Astrocyte (in vitro differentiated cells and primary cell): ENCODE results near the gene RAB4A. TPM values are rescaled to one million over a fixed set of nuclear protein-coding genes. Genes with fewer than 3 reads are reported as not detected.

ENCODE experiments used
- DNase-seq: peaks from one replicate; pipeline ENCODE4 v3.0.0-alpha.2; 2010; ENCODE audit warnings: low read depth
- FAIRE-seq: peaks from 2 replicates; lab custom pipeline; 2011; peaks lifted over from hg19 to GRCh38; lab: Jason Lieb, UNC
- H2AFZ ChIP-seq: 2 replicates; pipeline ENCODE4 v1.6.0; 2012; ENCODE audit warnings: low read depth, low read length, inconsistent platforms
- H3K27ac ChIP-seq: 2 replicates; pipeline ENCODE4 v1.5.1; 2011; ENCODE audit warnings: low read depth, low read length, inconsistent platforms
- H3K27me3 ChIP-seq: 2 replicates; pipeline ENCODE4 v1.6.0; 2011; ENCODE audit warnings: low read length, inconsistent platforms; ENCODE audit not compliant: insufficient read depth
- H3K36me3 ChIP-seq: 2 replicates; pipeline ENCODE4 v1.5.1; 2011; ENCODE audit warnings: low read length, inconsistent platforms; ENCODE audit not compliant: insufficient read depth
- H3K4me1 ChIP-seq: 2 replicates; pipeline ENCODE4 v1.5.1; 2011; ENCODE audit warnings: low read length, inconsistent platforms; ENCODE audit not compliant: insufficient read depth
- H3K4me2 ChIP-seq: 2 replicates; pipeline ENCODE4 v1.6.0; 2012; ENCODE audit warnings: low read length, inconsistent platforms
- H3K4me3 ChIP-seq: 2 replicates; pipeline ENCODE4 v1.5.1; 2011; ENCODE audit warnings: low read depth, mild to moderate bottlenecking, low read length, inconsistent platforms; ENCODE audit not compliant: insufficient read depth
- H3K79me2 ChIP-seq: 2 replicates; pipeline ENCODE4 v1.6.0; 2012; ENCODE audit warnings: mild to moderate bottlenecking, low read length, inconsistent platforms; ENCODE audit not compliant: insufficient read depth
- H3K9ac ChIP-seq: 2 replicates; pipeline ENCODE4 v1.6.0; 2012; ENCODE audit warnings: mild to moderate bottlenecking, low read length, inconsistent platforms
- H3K9me3 ChIP-seq: 2 replicates; pipeline ENCODE4 v1.5.1; 2012; ENCODE audit warnings: low read depth, mild to moderate bottlenecking, low read length, inconsistent platforms; ENCODE audit not compliant: insufficient read depth
- H4K20me1 ChIP-seq: 2 replicates; pipeline ENCODE4 v1.6.0; 2012; ENCODE audit warnings: low read length, inconsistent platforms; ENCODE audit not compliant: insufficient read depth
- H3K27ac Mint-ChIP-seq: one replicate; pipeline ENCODE4 v1.8.0; 2021; ENCODE audit warnings: mild to moderate bottlenecking, mixed read lengths; ENCODE audit not compliant: unreplicated experiment
- H3K27me3 Mint-ChIP-seq: one replicate; pipeline ENCODE4 v1.8.0; 2021; ENCODE audit warnings: low read depth, mixed read lengths; ENCODE audit not compliant: unreplicated experiment
- H3K36me3 Mint-ChIP-seq: one replicate; pipeline ENCODE4 v1.8.0; 2021; ENCODE audit warnings: low read depth, mixed read lengths; ENCODE audit not compliant: unreplicated experiment
- H3K4me1 Mint-ChIP-seq: one replicate; pipeline ENCODE4 v1.8.0; 2021; ENCODE audit warnings: low read depth, mixed read lengths; ENCODE audit not compliant: unreplicated experiment
- H3K4me3 Mint-ChIP-seq: one replicate; pipeline ENCODE4 v1.8.0; 2021; ENCODE audit warnings: mild to moderate bottlenecking, moderate library complexity, mixed read lengths; ENCODE audit not compliant: unreplicated experiment
- H3K9me3 Mint-ChIP-seq: one replicate; pipeline ENCODE4 v1.8.0; 2021; ENCODE audit warnings: mild to moderate bottlenecking, mixed read lengths; ENCODE audit not compliant: unreplicated experiment
- CTCF ChIP-seq: IDR thresholded peaks from 2 replicates; pipeline ENCODE4 v1.5.1; 2011; ENCODE audit warnings: low read depth, mild to moderate bottlenecking, inconsistent platforms, low read length, moderate library complexity; ENCODE audit not compliant: insufficient read depth
- EZH2 ChIP-seq: IDR thresholded peaks from 2 replicates; pipeline ENCODE4 v1.6.1; 2012; ENCODE audit warnings: mild to moderate bottlenecking, low read length, inconsistent platforms; ENCODE audit not compliant: insufficient read depth
- total RNA-seq: library from RNA; stranded (reverse); gene quantifications from 2 replicates; pipeline ENCODE4 v1.2.1, GENCODE V29; 2021

Gene RAB4A
- total RNA-seq, 1 donor from 2014 or later, result 58.6 TPM

GRCh38 chr1:229279242-229279641 is 8.3 kb downstream of the RAB4A start:
- Histone ChIP-seq H3K27me3 (no peaks in the 10 kb centered on the region), H3K79me2 (peaks cover 86% of the 10 kb centered on the region), H3K4me3 (no peak overlapping the region), H3K9me3 (no peaks in the 10 kb centered on the region), H4K20me1 (peaks cover 83% of the 10 kb centered on the region), H3K4me1 (peaks cover 5% of the 10 kb centered on the region), H2AFZ (no peak overlapping the region), H3K27ac (no peak overlapping the region), H3K9ac (no peak overlapping the region), H3K4me2 (no peak overlapping the region), H3K36me3 (no peaks in the 10 kb centered on the region)
- H3K9me3 Mint-ChIP-seq, result peaks cover 2% of the 10 kb centered on the region
- no peak overlapping the region for H3K27ac Mint-ChIP-seq
- H3K27me3 Mint-ChIP-seq, result no peaks in the 10 kb centered on the region
- DNase-seq (no peak), FAIRE-seq (no peak)
- H3K4me3 Mint-ChIP-seq, result no peak overlapping the region
- TF ChIP-seq CTCF, result no peak
- no peak for TF ChIP-seq EZH2
- H3K4me1 Mint-ChIP-seq, result peaks cover 19% of the 10 kb centered on the region
- H3K36me3 Mint-ChIP-seq, result no peaks in the 10 kb centered on the region

- Histone ChIP-seq H3K36me3 (no peaks in the 10 kb centered on the region), H3K9ac (no peak overlapping the region), H4K20me1 (peaks cover 85% of the 10 kb centered on the region), H3K4me3 (no peak overlapping the region), H3K79me2 (peaks cover 86% of the 10 kb centered on the region), H3K27ac (no peak overlapping the region), H3K4me2 (peak overlapping the region; percentile 7), H3K27me3 (no peaks in the 10 kb centered on the region), H3K4me1 (peaks cover 5% of the 10 kb centered on the region), H3K9me3 (no peaks in the 10 kb centered on the region), H2AFZ (no peak overlapping the region)
- no peak overlapping the region for H3K4me3 Mint-ChIP-seq
- no peaks in the 10 kb centered on the region for H3K36me3 Mint-ChIP-seq
- H3K4me1 Mint-ChIP-seq, result peaks cover 20% of the 10 kb centered on the region
- H3K9me3 Mint-ChIP-seq, result peaks cover 2% of the 10 kb centered on the region
- no peak for DNase-seq
- no peak for FAIRE-seq
- TF ChIP-seq EZH2 (no peak), CTCF (no peak)
- no peak overlapping the region for H3K27ac Mint-ChIP-seq
- no peaks in the 10 kb centered on the region for H3K27me3 Mint-ChIP-seq
Measured at GRCh38 chr1:229280037-229280828, 9.3 kb downstream of the RAB4A start.

GRCh38 chr1:229280921-229281320 is 10.0 kb downstream of the RAB4A start:
- no peak for FAIRE-seq
- H3K4me2 ChIP-seq, result peak overlapping the region; percentile 7
- peaks cover 5% of the 10 kb centered on the region for H3K4me1 ChIP-seq
- no peak overlapping the region for H3K27ac Mint-ChIP-seq
- no peak overlapping the region for H3K4me3 Mint-ChIP-seq
- peaks cover 84% of the 10 kb centered on the region for H4K20me1 ChIP-seq
- H3K79me2 ChIP-seq, result peaks cover 85% of the 10 kb centered on the region
- no peaks in the 10 kb centered on the region for H3K36me3 ChIP-seq
- no peaks in the 10 kb centered on the region for H3K36me3 Mint-ChIP-seq
- TF ChIP-seq EZH2 (no peak), CTCF (no peak)
- no peaks in the 10 kb centered on the region for H3K27me3 Mint-ChIP-seq
- H3K4me3 ChIP-seq, result no peak overlapping the region
- no peak overlapping the region for H2AFZ ChIP-seq
- no peak overlapping the region for H3K9ac ChIP-seq
- peaks cover 23% of the 10 kb centered on the region for H3K4me1 Mint-ChIP-seq
- H3K9me3 Mint-ChIP-seq, result peaks cover 2% of the 10 kb centered on the region
- H3K27me3 ChIP-seq, result no peaks in the 10 kb centered on the region
- no peaks in the 10 kb centered on the region for H3K9me3 ChIP-seq
- no peak overlapping the region for H3K27ac ChIP-seq
- DNase-seq, result no peak
